Naive thymus-derived CD4-positive, alpha-beta T cell (primary cell): ENCODE results near the gene PDZD7. TPM values are rescaled to one million over a fixed set of nuclear protein-coding genes. Genes with fewer than 3 reads are reported as not detected.
A peak's percentile ranks its signal among the peaks of the same experiment; 100 is the strongest.

Source experiments
- ATAC-seq: fragments of 150-1000 bp; cut with Tn5 transposase; 2 replicates; pipeline ENCODE4 v1.10.0; 2021; ENCODE audit warnings: mild to moderate bottlenecking, moderate library complexity
- CTCF ChIA-PET: fragments of 350-600 bp; sonication (Branson Sonifier 250); formaldehyde crosslinking; loops from one replicate; lab custom pipeline; 2021; ENCODE audit warnings: antibody characterized with exemption; lab: Charles Lee
- POLR2A ChIA-PET: fragments of 350-600 bp; sonication (Branson Sonifier 250); formaldehyde crosslinking; loops from one replicate; lab custom pipeline; 2021; ENCODE audit warnings: antibody characterized with exemption, inconsistent platforms; lab: Charles Lee
- DNase-seq, 9 donors: peaks; one replicate each; pipeline versions ENCODE4 v3.0.0 to v3.0.0-alpha.2; 2020 to 2022; ENCODE audit warnings: mixed read lengths in 1 of 9
- H3K27ac ChIP-seq: one replicate; pipeline ENCODE4 v1.7.0; 2013; ENCODE audit warnings: mild to moderate bottlenecking, low read depth, low read length, moderate library complexity
- H3K27me3 ChIP-seq, 2 donors: one replicate each; pipeline ENCODE4 v1.7.0; 2013; ENCODE audit warnings: low read length in 2 of 2, mild to moderate bottlenecking in 2 of 2, moderate library complexity in 2 of 2; ENCODE audit not compliant: control insufficient read depth in 2 of 2, insufficient read depth in 2 of 2
- H3K36me3 ChIP-seq, 3 experiments: 1 replicate in 2 of 3; 2 replicates in 1 of 3; pipeline ENCODE4 v1.7.0; 2013; ENCODE audit warnings: low read length in 3 of 3, mild to moderate bottlenecking in 3 of 3, moderate library complexity in 1 of 3; ENCODE audit not compliant: insufficient read depth in 3 of 3, control insufficient read depth in 2 of 3
- H3K4me1 ChIP-seq, 2 donors: one replicate each; pipeline ENCODE4 v1.7.0; 2013; ENCODE audit warnings: low read length in 2 of 2, mild to moderate bottlenecking in 2 of 2, moderate library complexity in 1 of 2; ENCODE audit not compliant: control insufficient read depth in 2 of 2, insufficient read depth in 2 of 2
- H3K4me3 ChIP-seq: 2 replicates; pipeline ENCODE4 v1.7.0; 2013; ENCODE audit warnings: mild to moderate bottlenecking, low read length
- H3K9me3 ChIP-seq, 3 experiments: 1 replicate in 2 of 3; 2 replicates in 1 of 3; pipeline ENCODE4 v1.7.0; 2013; ENCODE audit warnings: low read length in 3 of 3; ENCODE audit not compliant: control insufficient read depth in 2 of 3
- H3K27ac Mint-ChIP-seq, 9 donors: one replicate each; pipeline ENCODE4 v1.8.0; 2020 to 2022; ENCODE audit warnings: mixed read lengths in 9 of 9, mild to moderate bottlenecking in 8 of 9, moderate library complexity in 5 of 9, inconsistent platforms in 2 of 9
- H3K27me3 Mint-ChIP-seq, 5 donors: one replicate each; pipeline ENCODE4 v1.8.0; 2021 to 2022; ENCODE audit warnings: mixed read lengths in 5 of 5, mild to moderate bottlenecking in 1 of 5
- H3K36me3 Mint-ChIP-seq, 5 donors: one replicate each; pipeline ENCODE4 v1.8.0; 2020 to 2022; ENCODE audit warnings: mixed read lengths in 5 of 5, mild to moderate bottlenecking in 3 of 5, inconsistent platforms in 1 of 5
- H3K4me1 Mint-ChIP-seq, 7 donors: one replicate each; pipeline ENCODE4 v1.8.0; 2020 to 2022; ENCODE audit warnings: mixed read lengths in 7 of 7, mild to moderate bottlenecking in 3 of 7, inconsistent platforms in 1 of 7
- H3K4me3 Mint-ChIP-seq, 10 donors: one replicate each; pipeline ENCODE4 v1.8.0; 2020 to 2022; ENCODE audit warnings: mild to moderate bottlenecking in 10 of 10, mixed read lengths in 10 of 10, moderate library complexity in 6 of 10, inconsistent platforms in 2 of 10
- H3K9me3 Mint-ChIP-seq, 11 donors: one replicate each; pipeline ENCODE4 v1.8.0; 2020 to 2022; ENCODE audit warnings: mixed read lengths in 11 of 11, mild to moderate bottlenecking in 4 of 11, inconsistent platforms in 1 of 11, moderate library complexity in 1 of 11
- intact Hi-C, 2 donors: fragments of 100-400 bp; cut with micrococcal nuclease; formaldehyde crosslinking; loops; one replicate each; pipeline ENCODE4 v1.15.1; 2023
- polyA plus RNA-seq, 2 donors: library from polyadenylated mRNA; unstranded; fragments of 300-500 nt; fragmentation: Illumina TruSeq; gene quantifications; one replicate each; pipeline ENCODE4 v1.2.3, GENCODE V29; 2021
- total RNA-seq, 6 experiments: library from RNA in 5 of 6; stranded (reverse) in 5 of 6; gene quantifications; 1 replicate in 5 of 6; 2 replicates in 1 of 6; pipeline ENCODE4 v1.2.3 and lab custom pipeline; 2021 to 2026

PDZD7 gene
- total and polyA plus RNA-seq, 7 experiments from 2014 or later, result 0.65 to 2.8 (median 1.1) TPM

- Mint-ChIP-seq H3K27ac (no peak overlapping the region), H3K36me3 (no peaks in the 10 kb centered on the region), H3K9me3 (peaks cover 0 to 2% (median 0%) of the 10 kb centered on the region in 11 donors), H3K4me1 (peaks cover 29 to 47% (median 34%) of the 10 kb centered on the region in 7 donors), H3K27me3 (peaks cover 38 to 74% (median 49%) of the 10 kb centered on the region in 5 donors), H3K4me3 (no peak overlapping the region)
- no peak overlapping the region for H3K27ac ChIP-seq
- ChIA-PET POLR2A (interaction anchor here (1.0 kb wide), 1 partner anchor 11 kb away, joined by 4 read pairs; no protein-coding TSS in a partner anchor), CTCF (interaction anchor here (0.6 to 6.9 kb wide), 2 partner anchors 13 to 22 kb away, joined by 3 to 100 read pairs; partner anchors contain the start of gene KAZALD1)
- H3K9me3 ChIP-seq, result no peaks in the 10 kb centered on the region
- peaks cover 7 to 8% of the 10 kb centered on the region in 2 donors for H3K27me3 ChIP-seq
- H3K4me1 ChIP-seq, result peaks cover 10 to 22% of the 10 kb centered on the region in 2 donors
- no peak for DNase-seq
- H3K4me3 ChIP-seq, result no peak overlapping the region
- no peaks in the 10 kb centered on the region for H3K36me3 ChIP-seq
- intact Hi-C loops, result loop anchor here in 1 of 2 donors (5.0 kb wide), 1 partner anchor 181 kb away; the partner anchor contains the start of gene LBX1
- no peak for ATAC-seq
Measured at GRCh38 chr10:101046332-101047238, 15.7 kb upstream of the PDZD7 start.

DNA sequence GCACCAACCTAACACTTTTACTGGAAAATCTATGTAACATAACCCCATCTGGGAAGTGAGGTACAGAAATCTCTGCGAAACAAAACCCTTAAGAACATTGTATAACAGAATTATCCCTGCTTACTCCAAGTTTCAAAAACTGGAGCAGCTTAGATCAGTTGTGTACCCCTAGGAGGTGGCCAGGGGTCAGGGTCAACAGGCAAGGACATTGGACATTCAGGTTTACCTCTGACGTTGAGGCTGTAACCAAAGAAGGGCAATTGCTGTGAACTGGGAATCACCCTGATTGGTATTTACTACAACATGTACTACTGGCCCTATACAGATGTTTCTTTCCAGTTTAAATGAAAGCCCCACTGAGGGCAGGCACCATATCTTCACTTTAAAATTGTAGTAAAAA, 13.2 kb upstream of the PDZD7 start:
- Histone ChIP-seq H3K9me3 (no peaks in the 10 kb centered on the region), H3K4me3 (no peak overlapping the region), H3K27me3 (peaks cover 0 to under 1% of the 10 kb centered on the region in 2 donors), H3K27ac (no peak overlapping the region), H3K36me3 (peaks cover 0 to 5% (median 0%) of the 10 kb centered on the region in 3 experiments), H3K4me1 (peaks cover 5 to 14% of the 10 kb centered on the region in 2 donors)
- ChIA-PET POLR2A (interaction anchor here (0.9 to 3.9 kb wide), 8 partner anchors 8 to 79 kb away, joined by 3 to 40 read pairs (median 6); partner anchors contain the start of genes PDZD7 and SFXN3), CTCF (interaction anchor here (1.0 to 6.9 kb wide), 7 partner anchors 8 to 97 kb away, joined by 3 to 100 read pairs (median 21); partner anchors contain the start of genes KAZALD1, PDZD7 and SFXN3)
- Mint-ChIP-seq H3K4me1 (peaks cover 25 to 35% (median 32%) of the 10 kb centered on the region in 7 donors), H3K27me3 (peaks cover 20 to 57% (median 32%) of the 10 kb centered on the region in 5 donors), H3K36me3 (no peaks in the 10 kb centered on the region), H3K9me3 (no peaks in the 10 kb centered on the region), H3K27ac (no peak overlapping the region), H3K4me3 (peak overlapping the region in 2 of 10 donors; percentile 95 to 99)
- intact Hi-C loops, result loop anchor here in 1 of 2 donors (5.0 kb wide), 1 partner anchor 98 kb away; no protein-coding TSS in a partner anchor
- DNase-seq (no peak), ATAC-seq (no peak)

DNA sequence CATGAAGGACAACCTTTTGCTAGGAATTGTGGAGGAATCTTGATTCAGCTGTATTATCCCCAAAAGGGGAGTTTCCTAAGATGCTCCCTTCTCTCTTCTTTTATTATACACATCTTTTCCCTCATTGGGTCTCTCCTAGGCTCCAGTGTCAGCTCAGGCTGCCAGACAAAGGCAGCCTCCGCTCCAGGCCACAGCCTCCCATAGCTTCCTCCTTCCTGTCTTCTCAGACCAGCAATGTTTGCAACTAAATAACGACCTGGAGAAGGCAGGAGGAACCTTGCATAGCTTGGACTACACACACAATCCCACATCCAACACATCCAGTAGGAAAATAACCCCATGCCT, 12.4 kb upstream of the PDZD7 start:
- DNase-seq, result no peak
- H3K4me3 Mint-ChIP-seq, result peak overlapping the region; percentile 86 to 99 (median 94)
- peak overlapping the region; percentile 29 to 96 (median 84) for H3K27ac Mint-ChIP-seq
- intact Hi-C loops, result loop anchor here in 1 of 2 donors (5.0 kb wide), 1 partner anchor 99 kb away; no protein-coding TSS in a partner anchor
- H3K4me1 Mint-ChIP-seq, result peaks cover 21 to 30% (median 26%) of the 10 kb centered on the region in 7 donors
- no peak for ATAC-seq
- POLR2A ChIA-PET, result interaction anchor here (0.5 to 3.9 kb wide), 11 partner anchors 8 to 321 kb away, joined by 3 to 40 read pairs (median 4); partner anchors contain the start of genes KAZALD1, PDZD7 and SFXN3
- peaks cover 12 to 49% (median 24%) of the 10 kb centered on the region in 5 donors for H3K27me3 Mint-ChIP-seq
- Histone ChIP-seq H3K27me3 (no peaks in the 10 kb centered on the region), H3K4me1 (peaks cover 5 to 14% of the 10 kb centered on the region in 2 donors), H3K4me3 (peak overlapping the region; percentile 82), H3K36me3 (peaks cover 0 to 12% (median 0%) of the 10 kb centered on the region in 3 experiments), H3K27ac (peak overlapping the region; percentile 67), H3K9me3 (no peaks in the 10 kb centered on the region)
- H3K36me3 Mint-ChIP-seq, result peaks cover 0 to 4% (median 0%) of the 10 kb centered on the region in 5 donors
- no peaks in the 10 kb centered on the region for H3K9me3 Mint-ChIP-seq
- CTCF ChIA-PET, result interaction anchor here (0.6 to 6.9 kb wide), 10 partner anchors 8 to 951 kb away, joined by 3 to 100 read pairs (median 11); partner anchors contain the start of genes KAZALD1, PDZD7 and SFXN3

- peaks cover 10 to 44% (median 21%) of the 10 kb centered on the region in 5 donors for H3K27me3 Mint-ChIP-seq
- H3K4me1 Mint-ChIP-seq, result peaks cover 20 to 27% (median 24%) of the 10 kb centered on the region in 7 donors
- H3K27ac ChIP-seq, result peak overlapping the region; percentile 67
- H3K9me3 ChIP-seq, result no peaks in the 10 kb centered on the region
- H3K4me1 ChIP-seq, result peaks cover 5 to 14% of the 10 kb centered on the region in 2 donors
- H3K4me3 ChIP-seq, result peak overlapping the region; percentile 82
- peaks cover 0 to 17% (median 4%) of the 10 kb centered on the region in 3 experiments for H3K36me3 ChIP-seq
- DNase-seq (peak; percentile 49 to 86 (median 57)), ATAC-seq (peak; percentile 87)
- no peaks in the 10 kb centered on the region for H3K27me3 ChIP-seq
- POLR2A ChIA-PET, result interaction anchor here (0.5 to 3.9 kb wide), 10 partner anchors 8 to 322 kb away, joined by 3 to 40 read pairs (median 6); partner anchors contain the start of genes KAZALD1, PDZD7 and SFXN3
- peak overlapping the region; percentile 81 to 96 (median 88) for H3K27ac Mint-ChIP-seq
- H3K4me3 Mint-ChIP-seq, result peak overlapping the region; percentile 86 to 99 (median 94)
- H3K9me3 Mint-ChIP-seq, result no peaks in the 10 kb centered on the region
- intact Hi-C loops, result loop anchor here (1.0 to 5.0 kb wide), 2 partner anchors 7 to 99 kb away; no protein-coding TSS in a partner anchor
- CTCF ChIA-PET, result interaction anchor here (0.6 to 6.9 kb wide), 10 partner anchors 9 to 951 kb away, joined by 3 to 100 read pairs (median 11); partner anchors contain the start of genes KAZALD1, PDZD7 and SFXN3
- peaks cover 3 to 8% (median 4%) of the 10 kb centered on the region in 5 donors for H3K36me3 Mint-ChIP-seq
Measured at GRCh38 chr10:101042667-101043362, 11.9 kb upstream of the PDZD7 start.

GRCh38 chr10:101042118-101042517, 11.2 kb upstream of the PDZD7 start:
- peaks cover 20 to 27% (median 24%) of the 10 kb centered on the region in 7 donors for H3K4me1 Mint-ChIP-seq
- POLR2A ChIA-PET, result interaction anchor here (0.8 to 3.9 kb wide), 4 partner anchors 11 to 45 kb away, joined by 3 to 40 read pairs (median 12); partner anchors contain the start of genes KAZALD1, PDZD7 and SFXN3
- ATAC-seq, result no peak

More at GRCh38 chr10:101042118-101042517, 11.2 kb upstream of the PDZD7 start:
- Mint-ChIP-seq H3K27me3 (peaks cover 9 to 37% (median 14%) of the 10 kb centered on the region in 5 donors), H3K27ac (peak overlapping the region in 4 of 9 donors; percentile 11 to 96 (median 86)), H3K9me3 (no peaks in the 10 kb centered on the region), H3K4me3 (peak overlapping the region; percentile 86 to 99 (median 94)), H3K36me3 (peaks cover 6 to 15% (median 7%) of the 10 kb centered on the region in 5 donors)
- H3K9me3 ChIP-seq, result no peaks in the 10 kb centered on the region
- intact Hi-C loops, result loop anchor here (1.0 to 5.0 kb wide), 2 partner anchors 8 to 100 kb away; no protein-coding TSS in a partner anchor
- peak overlapping the region; percentile 82 for H3K4me3 ChIP-seq
- peak overlapping the region; percentile 67 for H3K27ac ChIP-seq
- peaks cover 5 to 14% of the 10 kb centered on the region in 2 donors for H3K4me1 ChIP-seq
- CTCF ChIA-PET, result interaction anchor here (1.6 to 6.9 kb wide), 6 partner anchors 10 to 99 kb away, joined by 4 to 100 read pairs (median 26); partner anchors contain the start of genes KAZALD1, PDZD7 and SFXN3
- no peak for DNase-seq
- H3K27me3 ChIP-seq, result no peaks in the 10 kb centered on the region
- peaks cover 0 to 24% (median 11%) of the 10 kb centered on the region in 3 experiments for H3K36me3 ChIP-seq
